NOMO-1 treated with dmso at 0.1 percent for 144 hours (cell line): Measurements from ENCODE around the gene ITFG1.
"Not testable (repeated sequence)": the region's sequence is repeated elsewhere in the genome, so short reads cannot be mapped to it uniquely, and the experiment has no call there.

ENCODE experiments used
- DNase-seq: peaks from one replicate; lab custom pipeline; 2025; ENCODE audit not compliant: unreplicated experiment; lab: John Stamatoyannopoulos, UW

ITFG1 gene

GRCh38 chr16:47250983-47251382 lies 209.9 kb downstream of the ITFG1 start:
- DNase-seq = no peak

- DNase-seq = no peak
Observed at GRCh38 chr16:47247690-47248089, 213.2 kb downstream of the ITFG1 start.

- DNase-seq = no peak
Observed at GRCh38 chr16:47244206-47244605, 216.7 kb downstream of the ITFG1 start.

- DNase-seq = no peak
Observed at GRCh38 chr16:47241061-47241460, 219.8 kb downstream of the ITFG1 start.

GRCh38 chr16:47236716-47237115 lies 224.1 kb downstream of the ITFG1 start:
- DNase-seq = no peak

- DNase-seq = no peak
Observed at GRCh38 chr16:47230296-47230695, 230.6 kb downstream of the ITFG1 start.

GRCh38 chr16:47229053-47230050 lies 231.5 kb downstream of the ITFG1 start:
- no peak for DNase-seq

- DNase-seq = no peak
Observed at GRCh38 chr16:47228241-47228640, 232.6 kb downstream of the ITFG1 start.

GRCh38 chr16:47213761-47214440 lies 247.0 kb downstream of the ITFG1 start:
- no peak for DNase-seq

GRCh38 chr16:47211218-47211617 lies 249.6 kb downstream of the ITFG1 start:
- DNase-seq = no peak

- no peak for DNase-seq
Observed at GRCh38 chr16:47204736-47205504, 255.9 kb downstream of the ITFG1 start.

GRCh38 chr16:47203433-47203832 lies 257.4 kb downstream of the ITFG1 start:
- not testable (repeated sequence) for DNase-seq

- no peak for DNase-seq
Observed at GRCh38 chr16:47198180-47198575, 262.7 kb downstream of the ITFG1 start.

- DNase-seq = no peak
Observed at GRCh38 chr16:47197536-47198179, 263.2 kb downstream of the ITFG1 start.

GRCh38 chr16:47196457-47196856 lies 264.4 kb downstream of the ITFG1 start:
- DNase-seq = no peak

- DNase-seq = no peak
Observed at GRCh38 chr16:47182318-47182717, 278.5 kb downstream of the ITFG1 start.

- not testable (repeated sequence) for DNase-seq
Observed at GRCh38 chr16:47181066-47181465, 279.8 kb downstream of the ITFG1 start.

- no peak for DNase-seq
Observed at GRCh38 chr16:47180073-47180472, 280.8 kb downstream of the ITFG1 start.

GRCh38 chr16:47175152-47175551 lies 285.7 kb downstream of the ITFG1 start:
- DNase-seq = no peak

GRCh38 chr16:47162670-47163420 lies 298.0 kb downstream of the ITFG1 start:
- no peak for DNase-seq
